Kasumi-1 (cell line): Measurements from ENCODE around the gene CLDN1.

Experiments
- DNase-seq, 2 experiments: peaks; one replicate each; lab custom pipeline; 2025; lab: John Stamatoyannopoulos, UW

Gene CLDN1, protein sequence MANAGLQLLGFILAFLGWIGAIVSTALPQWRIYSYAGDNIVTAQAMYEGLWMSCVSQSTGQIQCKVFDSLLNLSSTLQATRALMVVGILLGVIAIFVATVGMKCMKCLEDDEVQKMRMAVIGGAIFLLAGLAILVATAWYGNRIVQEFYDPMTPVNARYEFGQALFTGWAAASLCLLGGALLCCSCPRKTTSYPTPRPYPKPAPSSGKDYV

DNA sequence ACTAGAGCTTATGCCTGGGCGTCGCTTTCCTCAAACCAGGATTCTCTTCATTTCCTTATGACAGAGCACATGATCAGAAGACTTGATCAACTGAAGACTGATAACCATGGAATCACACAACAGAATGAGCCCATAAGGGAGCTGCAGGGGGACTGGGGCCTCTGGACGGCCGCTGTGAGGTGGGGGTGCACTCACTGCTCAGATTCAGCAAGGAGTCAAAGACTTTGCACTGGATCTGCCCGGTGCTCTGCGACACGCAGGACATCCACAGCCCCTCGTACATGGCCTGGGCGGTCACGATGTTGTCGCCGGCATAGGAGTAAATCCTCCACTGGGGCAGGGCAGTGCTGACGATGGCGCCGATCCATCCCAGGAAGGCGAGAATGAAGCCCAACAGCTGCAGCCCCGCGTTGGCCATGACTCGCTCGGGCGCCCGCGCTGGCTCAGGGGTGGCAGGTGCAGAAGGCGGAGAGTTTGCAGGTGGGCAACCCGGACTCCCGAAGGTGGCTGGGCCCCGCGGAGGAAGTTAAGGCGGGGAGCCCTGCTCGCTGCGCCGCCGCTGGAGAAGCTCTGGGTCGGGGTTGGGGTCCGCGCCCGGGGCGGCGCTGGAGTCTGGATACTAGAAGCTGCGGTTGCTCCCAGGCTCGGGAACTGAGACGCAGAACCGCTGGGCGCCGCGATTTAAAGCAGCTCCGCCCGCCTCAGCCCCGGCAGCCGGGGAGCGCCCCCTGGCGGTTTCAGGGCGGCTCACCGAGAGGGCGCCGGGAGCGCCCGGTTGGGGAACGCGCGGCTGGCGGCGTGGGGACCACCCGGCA lies at the start of gene CLDN1:
CLDN1 (minus strand) TSS at position 658 of the 815 bp plus-strand sequence; CDS start at position 418, 240 bp downstream.
- peak; percentile 58 to 60 for DNase-seq

DNA sequence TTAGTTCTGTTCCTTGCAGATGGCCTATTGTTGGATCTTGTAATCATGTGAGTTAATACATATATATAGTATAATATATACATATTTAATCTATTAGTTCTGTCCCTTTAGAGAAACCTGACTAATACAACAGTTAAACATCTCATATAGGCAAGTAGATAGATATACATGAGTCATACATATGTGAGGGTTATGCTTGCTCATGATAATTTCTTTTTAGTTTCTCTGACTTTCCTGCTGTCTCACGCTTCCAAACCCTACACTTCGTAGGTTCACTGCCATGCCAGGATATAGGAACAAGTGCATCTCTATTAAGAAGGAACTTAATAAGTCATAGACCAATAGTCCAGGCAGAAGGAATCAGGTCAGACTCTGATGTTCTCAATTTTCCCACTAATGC lies 48.9 kb upstream of the CLDN1 start:
- DNase-seq: no peak

DNA sequence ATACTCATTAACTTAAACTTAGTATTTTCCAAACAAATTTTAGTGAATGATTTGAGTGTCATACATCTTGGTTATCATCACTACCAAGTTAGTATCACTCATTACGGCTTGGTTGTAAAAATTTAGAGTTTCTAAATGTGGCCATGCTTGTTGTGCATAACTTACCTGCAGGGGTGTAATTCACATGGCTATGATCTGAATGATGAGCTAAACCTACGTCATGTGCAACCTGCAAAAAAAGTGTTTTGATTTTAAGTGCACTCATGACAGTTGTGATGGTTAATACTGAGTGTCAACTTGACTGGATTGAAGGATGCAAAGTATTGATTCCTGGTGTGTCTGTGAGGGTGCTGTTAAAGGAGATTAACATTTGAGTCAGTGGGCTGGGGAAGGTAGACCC lies 48.1 kb upstream of the CLDN1 start:
- no peak for DNase-seq

DNA sequence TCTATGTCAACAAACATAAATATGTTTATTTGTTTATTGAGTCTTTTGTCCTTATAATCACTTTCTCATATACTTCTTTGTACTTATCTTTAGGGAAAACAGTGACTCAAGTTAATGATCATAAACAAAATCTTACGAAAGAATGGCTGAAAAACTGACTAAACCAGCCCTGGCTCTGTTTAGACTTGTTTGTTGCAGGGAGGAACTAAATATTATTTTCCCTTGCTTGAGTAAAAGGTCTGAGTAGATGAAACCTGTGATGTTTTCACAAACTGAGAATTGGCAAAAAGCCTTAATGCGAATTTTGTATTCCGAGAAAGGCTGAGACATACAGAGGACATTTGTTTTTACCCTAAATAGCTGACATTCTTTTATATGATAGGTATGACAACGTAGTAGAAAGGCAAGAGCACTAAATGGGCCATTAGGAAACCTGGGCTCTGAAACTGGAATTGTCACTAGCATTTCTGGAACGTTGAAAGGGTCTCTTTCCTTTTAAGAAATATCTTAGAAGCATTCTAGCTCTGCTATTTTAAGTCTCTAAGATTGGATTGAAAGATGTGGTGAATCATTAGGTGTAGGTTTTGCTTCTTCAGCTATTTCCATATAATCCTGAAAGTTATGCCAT lies 47.5 kb upstream of the CLDN1 start:
- no peak for DNase-seq

DNA sequence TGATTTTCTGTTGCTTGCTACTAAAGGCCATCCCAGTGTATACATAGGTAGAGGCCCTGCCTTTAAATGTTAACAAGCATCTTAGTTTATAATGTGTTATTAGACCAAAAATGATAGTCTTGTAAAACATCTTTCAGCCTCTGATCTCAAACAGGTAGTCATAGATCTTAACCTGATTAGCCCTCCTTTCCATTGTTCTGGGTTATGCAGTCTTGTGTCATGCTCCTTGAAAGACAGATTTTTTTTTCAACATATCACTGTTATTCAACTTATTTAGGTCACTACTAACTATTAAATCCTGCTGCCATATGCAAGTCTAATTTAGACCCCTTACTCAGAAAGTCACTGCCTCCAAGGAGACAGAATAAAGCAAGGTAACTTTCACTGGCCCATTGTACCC lies 46.6 kb upstream of the CLDN1 start:
- DNase-seq: no peak

DNA sequence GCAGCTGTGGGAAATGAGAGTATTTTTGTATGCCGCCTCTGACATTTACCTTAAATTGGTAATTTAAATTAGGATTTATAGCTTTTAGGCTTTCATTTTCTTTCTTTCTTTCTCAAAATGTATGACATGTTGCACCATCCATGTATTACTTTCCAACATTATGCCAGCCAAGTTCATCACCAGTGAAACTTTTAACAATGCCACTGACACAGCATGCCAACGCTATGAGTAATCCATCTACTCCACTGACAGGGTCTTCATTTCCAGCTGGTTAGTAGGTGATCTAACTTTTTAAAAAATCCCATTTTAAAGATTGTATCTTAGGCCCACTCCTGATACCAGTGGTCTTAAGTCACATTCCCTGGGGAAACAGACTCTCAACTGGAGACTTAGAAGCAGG lies 43.9 kb upstream of the CLDN1 start:
- no peak for DNase-seq

DNA sequence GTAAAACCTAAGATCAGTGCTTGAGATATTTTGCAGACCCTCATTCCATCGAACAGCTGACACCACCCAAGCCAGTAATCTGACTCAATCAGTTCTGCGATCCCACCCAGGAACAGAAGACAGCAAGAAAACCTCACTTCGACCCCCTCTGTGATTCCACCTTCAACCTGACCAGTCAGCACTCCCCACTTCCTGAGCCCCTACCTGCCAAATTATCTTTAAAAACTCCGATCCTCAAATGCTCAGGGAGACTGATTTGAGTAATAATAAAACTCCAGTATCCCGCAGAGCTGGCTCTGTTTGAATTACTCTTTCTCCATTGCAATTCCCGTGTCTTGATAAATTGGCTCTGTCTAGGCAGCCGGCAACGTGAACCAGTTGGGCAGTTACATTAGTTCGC lies 40.0 kb upstream of the CLDN1 start:
- no peak for DNase-seq

DNA sequence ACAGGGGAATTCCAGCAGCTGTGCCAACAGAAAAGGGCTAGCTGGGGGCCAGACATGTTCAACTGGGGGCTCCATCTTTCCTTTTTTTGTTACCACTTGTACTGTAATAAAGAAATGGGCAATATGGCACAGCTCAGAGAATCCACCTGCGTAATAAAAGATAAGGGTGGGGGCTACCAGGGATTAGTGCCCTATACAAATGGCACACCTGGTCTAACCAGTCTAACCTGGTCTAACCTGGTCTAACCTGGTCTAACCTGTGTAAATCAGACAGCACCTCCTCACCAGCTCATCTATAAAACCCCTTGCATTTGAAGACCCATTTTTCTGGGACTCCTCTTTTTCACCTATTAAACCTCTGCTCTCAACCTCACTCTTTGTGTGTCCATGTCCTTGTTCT lies 39.5 kb upstream of the CLDN1 start:
- no peak for DNase-seq

DNA sequence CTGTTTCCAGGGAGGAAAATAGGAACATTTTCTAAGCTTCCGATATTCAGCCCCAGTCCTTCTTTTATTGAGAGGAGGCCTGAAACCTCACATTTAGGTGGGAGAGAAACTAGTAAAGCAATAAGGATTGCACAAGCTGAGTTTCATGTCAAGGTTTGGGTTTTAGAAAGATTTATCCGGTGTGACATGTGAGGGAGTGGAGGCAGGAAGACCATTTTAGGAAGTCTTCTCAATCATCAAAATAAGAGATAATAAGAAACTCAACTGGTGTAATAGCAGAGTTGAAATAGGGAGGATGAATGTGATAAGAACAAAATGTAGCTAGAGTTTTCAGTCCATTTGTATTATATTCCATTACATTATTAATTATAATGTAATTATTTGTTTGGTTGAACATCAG lies 38.0 kb upstream of the CLDN1 start:
- no peak for DNase-seq

DNA sequence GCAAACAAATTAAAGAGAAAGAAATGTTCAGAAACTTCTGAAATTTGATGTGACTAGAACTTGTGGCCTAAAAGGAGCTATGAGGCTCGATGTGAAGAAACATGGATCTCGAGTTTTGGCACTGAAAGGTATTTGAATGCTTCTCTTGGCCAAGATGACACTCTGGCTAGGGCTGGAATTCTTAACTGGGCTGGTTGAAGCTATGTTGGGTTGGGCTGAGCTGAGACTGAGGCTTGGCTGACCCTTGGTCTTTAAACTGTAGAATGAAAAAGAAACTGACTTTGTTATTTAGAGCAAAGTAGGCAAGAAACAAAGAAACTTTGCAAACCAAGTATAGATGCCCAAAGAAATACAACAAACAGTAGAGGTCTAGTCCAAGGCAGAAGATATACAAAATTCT lies 37.6 kb upstream of the CLDN1 start:
- no peak for DNase-seq

DNA sequence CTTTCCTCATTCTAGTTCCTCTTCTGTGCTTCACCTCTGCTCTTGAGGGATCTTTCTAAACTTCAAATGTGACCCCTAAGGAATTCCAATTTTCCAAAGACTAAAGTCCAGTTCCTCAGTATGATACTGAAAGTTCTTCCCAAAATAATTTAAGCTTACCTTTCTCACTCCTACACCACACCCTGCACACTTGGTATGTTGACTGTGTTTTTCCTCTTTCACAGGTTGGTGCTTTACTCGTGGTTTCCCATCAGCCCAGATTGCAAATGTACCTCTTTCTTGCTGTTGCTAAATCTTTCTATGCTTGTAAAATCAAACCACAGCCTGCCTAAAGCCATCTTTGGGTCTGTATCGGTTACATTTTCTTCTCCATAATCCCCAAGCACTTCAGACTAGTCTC lies 35.2 kb upstream of the CLDN1 start:
- DNase-seq: no peak

DNA sequence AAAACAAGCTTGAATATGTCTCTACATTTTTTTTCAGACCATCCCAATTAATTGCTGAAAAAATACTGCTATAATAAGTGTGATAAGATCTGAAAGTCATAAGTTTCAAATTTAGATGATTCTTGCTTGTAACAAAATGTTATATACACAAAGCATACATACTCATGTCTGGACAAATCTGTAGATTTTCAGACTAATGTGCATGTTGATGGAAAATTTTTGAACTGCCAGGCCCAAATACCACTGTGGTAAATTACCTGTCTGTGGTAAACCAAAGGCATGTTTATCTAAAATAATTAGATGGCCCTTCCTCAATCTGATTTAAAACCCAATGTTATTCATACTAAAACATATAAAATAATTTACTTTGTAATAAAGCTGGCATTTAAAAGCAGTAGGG lies 34.0 kb upstream of the CLDN1 start:
- no peak for DNase-seq

DNA sequence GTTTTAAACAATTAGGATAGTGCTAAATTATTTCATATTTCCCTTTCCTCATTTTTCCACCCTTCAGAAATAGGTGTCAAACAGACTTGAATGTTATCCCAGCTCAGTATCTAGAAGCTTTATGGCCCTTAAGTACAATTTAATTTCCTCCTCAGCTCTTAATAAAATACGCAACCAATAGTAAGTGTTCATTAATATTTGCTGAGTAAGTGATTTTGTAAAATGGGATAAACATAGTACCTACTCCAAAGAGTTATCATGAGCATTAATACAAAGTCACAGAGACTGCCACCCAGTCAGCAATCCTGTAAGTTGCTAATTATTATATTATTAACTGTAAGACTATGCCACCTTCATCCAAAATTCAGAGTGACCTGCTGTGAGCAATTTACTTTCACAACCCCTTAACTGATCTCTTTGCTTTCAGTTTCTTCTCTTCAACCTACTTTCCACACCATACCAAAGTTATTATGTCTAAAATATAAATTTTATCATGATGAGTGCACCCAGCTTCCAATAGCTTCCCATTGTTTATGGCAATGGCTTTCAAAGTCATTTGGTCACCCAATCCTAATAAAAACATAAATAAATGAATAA lies 30.7 kb upstream of the CLDN1 start:
- DNase-seq: no peak

DNA sequence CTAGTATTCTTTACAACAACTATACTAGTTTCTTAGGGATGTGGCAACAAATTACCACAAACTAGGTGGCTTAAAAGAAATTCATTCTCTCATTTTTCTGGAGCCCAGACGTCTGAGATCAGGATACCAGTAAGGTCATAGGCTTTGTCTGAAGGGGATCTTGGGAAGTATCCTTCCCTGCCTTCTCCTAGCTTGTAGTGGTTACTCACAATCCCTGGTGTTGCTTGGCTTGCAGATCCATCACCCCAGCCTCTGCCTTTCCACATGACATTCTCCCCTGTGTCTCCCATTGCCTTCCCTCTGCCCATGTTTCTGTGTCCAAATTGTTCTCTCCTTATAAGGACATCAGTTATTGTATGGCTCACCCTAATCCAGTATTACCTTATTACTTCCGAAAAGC lies 24.3 kb upstream of the CLDN1 start:
- no peak for DNase-seq

DNA sequence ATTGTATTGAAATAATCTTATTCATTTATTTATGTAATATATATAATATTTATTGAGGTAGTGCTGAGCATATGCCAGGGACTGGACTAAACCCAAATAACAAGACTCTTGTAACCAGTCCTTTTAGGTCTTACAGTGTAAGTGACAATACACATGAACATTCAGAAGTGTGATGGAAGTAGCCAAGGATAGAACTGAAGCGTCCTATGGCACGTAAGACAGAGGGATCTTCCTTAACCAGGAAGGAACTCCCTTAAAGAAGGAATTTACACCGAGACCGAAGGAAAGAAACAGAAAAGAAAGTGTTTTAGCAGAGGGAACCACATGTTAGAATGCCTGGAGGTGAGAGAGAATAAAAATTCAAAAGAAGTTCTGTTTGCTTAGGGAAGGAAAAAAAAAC lies 23.6 kb upstream of the CLDN1 start:
- no peak for DNase-seq

DNA sequence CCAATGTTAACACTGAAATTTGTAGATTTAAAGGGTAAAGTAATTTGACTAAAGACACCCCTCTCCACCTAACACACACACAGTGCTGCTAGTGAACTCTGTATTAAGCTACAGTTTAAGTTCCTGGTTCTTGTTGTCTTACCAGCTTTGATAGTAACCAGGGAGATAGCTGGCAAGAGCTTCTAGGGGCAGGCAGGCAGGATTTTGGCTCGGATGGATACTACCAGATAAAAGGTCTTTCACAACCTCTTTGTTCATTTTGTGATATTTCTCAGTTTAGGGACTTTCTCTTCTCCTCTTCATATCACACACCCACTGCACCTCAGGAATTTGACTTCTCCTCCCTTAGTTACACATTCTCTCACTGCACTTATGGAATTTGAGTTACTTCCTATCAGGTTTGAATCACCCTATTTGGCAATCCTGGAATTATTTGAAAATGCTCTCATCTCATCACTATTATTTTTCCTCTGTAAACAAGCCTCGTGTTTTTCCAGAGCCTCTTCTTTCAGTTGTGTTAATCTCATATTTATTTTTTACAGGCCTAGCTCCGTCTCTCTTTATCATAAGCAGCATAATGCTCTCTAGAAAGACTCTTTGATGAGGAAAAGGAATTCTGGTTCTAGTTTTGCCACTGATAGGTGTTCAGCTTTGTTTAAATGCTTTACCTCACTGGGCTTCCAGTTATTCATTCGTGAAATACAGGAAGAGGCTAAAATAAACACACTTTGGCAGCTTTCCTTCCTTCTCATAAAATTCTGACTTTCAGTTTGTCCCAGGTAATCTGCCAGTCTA lies 23.0 kb upstream of the CLDN1 start:
- DNase-seq: no peak

DNA sequence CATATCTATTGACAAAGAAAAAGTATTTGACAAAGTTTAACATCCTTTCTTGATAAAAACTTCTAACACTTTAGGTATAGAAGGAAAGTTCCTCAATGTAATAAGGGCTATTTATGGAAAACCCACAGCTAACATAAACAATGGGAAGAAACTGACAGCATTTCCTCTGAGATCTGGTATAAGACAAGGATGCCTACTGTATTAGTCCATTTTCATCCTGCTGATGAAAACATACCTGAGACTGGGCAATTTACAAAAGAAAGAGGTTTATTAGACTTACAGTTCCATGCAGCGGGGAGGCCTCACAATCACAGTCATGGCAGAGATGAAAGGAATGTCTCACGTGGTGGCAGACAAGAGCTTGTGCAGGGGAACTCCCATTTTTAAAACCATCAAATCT lies 17.8 kb upstream of the CLDN1 start:
- no peak for DNase-seq

DNA sequence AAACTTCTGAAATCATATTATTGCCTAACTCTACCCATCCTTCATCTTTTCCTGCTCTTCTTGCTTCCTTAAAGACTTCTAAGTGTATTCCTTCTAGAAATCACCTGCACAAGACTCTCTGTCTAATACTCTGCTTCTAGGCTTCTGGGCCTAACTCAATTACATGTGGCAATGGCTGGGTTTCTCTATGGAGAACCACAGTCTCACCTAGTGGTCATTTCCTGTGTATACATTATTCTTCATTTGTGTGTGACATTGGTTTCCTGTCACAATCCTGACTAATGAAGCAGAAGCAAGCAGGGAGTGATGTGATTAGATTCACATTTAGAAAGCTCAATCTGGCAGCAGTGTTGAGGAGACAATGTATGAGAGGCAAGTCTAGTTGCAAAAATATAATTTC lies 16.9 kb upstream of the CLDN1 start:
- peak in 1 of 2 experiments; percentile 2 for DNase-seq

DNA sequence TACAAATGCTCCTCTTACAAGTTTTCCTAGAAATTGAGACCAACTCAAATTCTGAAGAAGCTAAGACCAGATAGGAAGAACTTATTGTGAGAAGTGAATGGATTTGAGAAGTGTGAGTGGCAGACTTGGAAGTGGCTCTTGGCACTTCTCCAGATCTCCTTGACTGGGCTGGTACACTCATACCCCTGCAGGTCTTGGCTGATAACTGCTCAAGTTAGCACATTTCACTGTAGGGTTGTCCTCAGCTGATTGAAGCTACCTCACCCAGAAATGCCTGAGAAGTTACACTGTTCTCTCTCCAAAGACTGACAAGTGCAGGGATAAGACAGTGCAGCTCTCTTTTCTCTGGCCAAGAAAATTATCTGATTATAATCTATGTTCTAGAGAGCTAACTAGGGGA lies 16.5 kb upstream of the CLDN1 start:
- DNase-seq: no peak

DNA sequence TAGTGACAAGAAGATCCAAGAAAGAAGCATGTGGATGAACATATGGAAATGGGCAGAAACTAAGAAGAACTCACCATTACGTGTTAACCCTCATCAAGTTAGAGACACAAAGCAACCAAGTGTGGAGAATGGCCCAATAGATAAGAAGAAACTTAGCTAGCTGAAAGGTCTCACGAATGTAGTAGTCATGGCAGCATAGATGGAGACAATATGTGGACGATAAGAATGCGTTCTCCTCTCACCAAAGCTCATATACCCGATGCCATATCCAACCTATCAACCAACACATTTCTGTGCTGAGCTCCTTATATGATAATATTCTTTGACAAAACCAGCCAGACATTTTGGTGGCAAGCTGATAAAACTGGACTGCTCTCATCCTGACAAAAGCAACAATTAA lies 15.1 kb upstream of the CLDN1 start:
- DNase-seq: no peak

DNA sequence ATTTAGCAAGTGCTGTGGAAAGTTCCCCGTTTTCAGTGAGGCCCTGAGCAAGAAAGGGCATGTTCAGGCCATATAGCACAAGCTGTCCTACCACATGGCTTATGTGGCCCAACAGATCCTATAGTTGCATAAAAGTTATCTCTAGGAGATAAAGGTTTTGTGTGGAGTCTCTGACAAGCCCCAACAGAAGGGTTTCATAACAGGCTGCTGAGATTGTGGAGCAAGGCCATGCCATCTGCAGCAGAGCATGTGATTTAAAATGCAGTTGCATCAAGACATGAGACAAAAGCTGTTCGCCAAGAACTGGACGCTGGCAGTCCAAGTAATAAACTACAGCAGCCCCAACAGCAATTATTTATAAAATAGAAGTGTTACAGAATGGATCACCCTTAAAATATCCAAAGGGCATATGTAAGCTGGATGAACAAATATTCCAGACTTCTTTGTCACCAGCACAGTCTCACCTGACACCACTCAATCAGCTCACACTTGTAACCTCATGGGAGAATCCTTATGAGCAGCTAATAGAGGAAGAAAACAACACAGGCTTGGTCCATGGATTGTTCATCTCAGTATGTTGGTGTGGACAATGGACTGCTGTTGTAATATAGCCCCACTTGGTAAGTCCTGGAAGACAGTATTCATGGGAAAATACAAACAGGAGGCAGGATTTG lies 14.4 kb upstream of the CLDN1 start:
- DNase-seq: no peak

DNA sequence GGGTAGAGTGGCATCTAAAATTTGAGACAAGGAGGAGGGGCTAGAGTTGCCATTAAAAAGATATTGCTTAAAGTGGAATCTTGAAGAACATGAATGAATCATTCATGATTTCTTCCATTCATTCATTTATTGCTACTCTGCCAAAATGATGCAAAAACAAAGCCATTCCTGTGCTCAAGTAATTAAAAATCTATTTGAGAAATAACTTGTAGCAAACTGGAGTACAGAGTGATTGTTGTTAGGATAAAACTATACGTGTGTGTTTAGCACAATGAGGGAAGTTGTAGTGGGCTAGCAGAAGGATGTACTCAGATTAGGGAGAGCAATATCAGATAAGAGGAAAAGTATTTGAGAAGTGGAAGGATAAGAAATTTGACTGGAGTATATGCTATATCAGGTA lies 11.7 kb upstream of the CLDN1 start:
- DNase-seq: no peak
